ENCODE data around the gene GABBR2. TPM values are rescaled to one million over a fixed set of nuclear protein-coding genes. Genes with fewer than 3 reads are reported as not detected.

The GABBR2 gene
- total RNA-seq, 2 donors from 2014 or later = 1.2 to 1.3 TPM

DNA sequence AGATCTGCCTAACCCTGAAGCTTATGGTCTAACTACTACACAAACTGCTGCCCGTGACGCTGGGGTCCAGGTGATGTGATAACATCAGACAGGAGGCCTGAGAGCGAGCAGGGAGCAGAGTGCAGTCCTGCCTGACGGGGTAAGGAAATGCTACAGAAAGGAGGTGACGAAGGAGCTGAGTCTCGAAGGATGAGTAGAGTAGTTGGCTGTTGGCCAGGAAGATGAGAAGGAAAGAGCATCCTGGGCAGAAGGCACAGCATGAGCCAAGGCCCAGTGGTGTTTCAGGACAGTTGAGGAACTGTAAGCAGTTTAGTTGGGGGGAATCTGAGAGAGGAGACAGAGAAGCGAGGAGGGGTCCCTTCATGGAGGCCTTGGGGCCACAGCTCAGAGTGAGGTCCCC is 317.3 kb downstream of the GABBR2 start:
- Histone ChIP-seq H3K27me3 (ENCODE audit: control insufficient read depth, insufficient read depth, low read length, poor library complexity, severe bottlenecking) (no peaks in the 10 kb centered on the region), H3K36me3 (ENCODE audit: control insufficient read depth, insufficient read depth, low read length) (no peaks in the 10 kb centered on the region), H3K27ac (ENCODE audit: low read depth, low read length) (no peak overlapping the region), H3K4me3 (ENCODE audit: low read length) (no peak overlapping the region), H3K9ac (ENCODE audit: extremely low read depth, low read length, poor library complexity, severe bottlenecking) (no peak overlapping the region), H3K9me3 (ENCODE audit: control insufficient read depth, low read length) (no peaks in the 10 kb centered on the region), H3K4me1 (ENCODE audit: control insufficient read depth, insufficient read depth, low read length) (no peaks in the 10 kb centered on the region)
- TF ChIP-seq, protein P1, sequence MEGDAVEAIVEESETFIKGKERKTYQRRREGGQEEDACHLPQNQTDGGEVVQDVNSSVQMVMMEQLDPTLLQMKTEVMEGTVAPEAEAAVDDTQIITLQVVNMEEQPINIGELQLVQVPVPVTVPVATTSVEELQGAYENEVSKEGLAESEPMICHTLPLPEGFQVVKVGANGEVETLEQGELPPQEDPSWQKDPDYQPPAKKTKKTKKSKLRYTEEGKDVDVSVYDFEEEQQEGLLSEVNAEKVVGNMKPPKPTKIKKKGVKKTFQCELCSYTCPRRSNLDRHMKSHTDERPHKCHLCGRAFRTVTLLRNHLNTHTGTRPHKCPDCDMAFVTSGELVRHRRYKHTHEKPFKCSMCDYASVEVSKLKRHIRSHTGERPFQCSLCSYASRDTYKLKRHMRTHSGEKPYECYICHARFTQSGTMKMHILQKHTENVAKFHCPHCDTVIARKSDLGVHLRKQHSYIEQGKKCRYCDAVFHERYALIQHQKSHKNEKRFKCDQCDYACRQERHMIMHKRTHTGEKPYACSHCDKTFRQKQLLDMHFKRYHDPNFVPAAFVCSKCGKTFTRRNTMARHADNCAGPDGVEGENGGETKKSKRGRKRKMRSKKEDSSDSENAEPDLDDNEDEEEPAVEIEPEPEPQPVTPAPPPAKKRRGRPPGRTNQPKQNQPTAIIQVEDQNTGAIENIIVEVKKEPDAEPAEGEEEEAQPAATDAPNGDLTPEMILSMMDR (conservative IDR thresholded peaks at IDR 0.05) = no peak
- no peak overlapping the region for H3K4me3 Mint-ChIP-seq
- no peak for DNase-seq
- H3K27me3 Mint-ChIP-seq (ENCODE audit: insufficient read depth) = peaks cover 7% of the 10 kb centered on the region
- WGBS, 2 experiments (ENCODE audit: insufficient coverage in 1 of 2, insufficient read length in 1 of 2) = 94 to 100% methylated on average over 7 of the region's 7 CpGs
- H3K4me1 Mint-ChIP-seq = peaks cover 7% of the 10 kb centered on the region
- H3K9me3 Mint-ChIP-seq = no peaks in the 10 kb centered on the region
- no peaks in the 10 kb centered on the region for H3K36me3 Mint-ChIP-seq (ENCODE audit: low read depth)
- H3K27ac Mint-ChIP-seq = no peak overlapping the region

- TF ChIP-seq, protein P1 (conservative IDR thresholded peaks at IDR 0.05) = no peak
- Histone ChIP-seq H3K9ac (ENCODE audit: extremely low read depth, low read length, poor library complexity, severe bottlenecking) (no peak overlapping the region), H3K27me3 (ENCODE audit: control insufficient read depth, insufficient read depth, low read length, poor library complexity, severe bottlenecking) (no peaks in the 10 kb centered on the region), H3K4me1 (ENCODE audit: control insufficient read depth, insufficient read depth, low read length) (no peaks in the 10 kb centered on the region), H3K9me3 (ENCODE audit: control insufficient read depth, low read length) (no peaks in the 10 kb centered on the region), H3K36me3 (ENCODE audit: control insufficient read depth, insufficient read depth, low read length) (no peaks in the 10 kb centered on the region), H3K27ac (ENCODE audit: low read depth, low read length) (no peak overlapping the region), H3K4me3 (ENCODE audit: low read length) (no peak overlapping the region)
- no peak for DNase-seq
- 92 to 93% methylated on average over 2 to 3 of the region's 3 CpGs for WGBS, 2 experiments (ENCODE audit: insufficient coverage in 1 of 2, insufficient read length in 1 of 2)
- Mint-ChIP-seq H3K4me1 (peaks cover 7% of the 10 kb centered on the region), H3K27ac (no peak overlapping the region), H3K4me3 (no peak overlapping the region), H3K9me3 (no peaks in the 10 kb centered on the region), H3K36me3 (ENCODE audit: low read depth) (no peaks in the 10 kb centered on the region), H3K27me3 (ENCODE audit: insufficient read depth) (peaks cover 1% of the 10 kb centered on the region)
These were observed 323.0 kb downstream of the GABBR2 start for GRCh38 chr9:98385751-98386150.

- WGBS, 2 experiments (ENCODE audit: insufficient coverage in 1 of 2, insufficient read length in 1 of 2) = 56 to 75% methylated on average over 2 to 4 of the region's 4 CpGs
- Histone ChIP-seq H3K9me3 (ENCODE audit: control insufficient read depth, low read length) (no peaks in the 10 kb centered on the region), H3K27ac (ENCODE audit: low read depth, low read length) (no peak overlapping the region), H3K9ac (ENCODE audit: extremely low read depth, low read length, poor library complexity, severe bottlenecking) (no peak overlapping the region), H3K4me3 (ENCODE audit: low read length) (no peak overlapping the region), H3K36me3 (ENCODE audit: control insufficient read depth, insufficient read depth, low read length) (no peaks in the 10 kb centered on the region), H3K4me1 (ENCODE audit: control insufficient read depth, insufficient read depth, low read length) (no peaks in the 10 kb centered on the region), H3K27me3 (ENCODE audit: control insufficient read depth, insufficient read depth, low read length, poor library complexity, severe bottlenecking) (no peaks in the 10 kb centered on the region)
- no peak overlapping the region for H3K4me3 Mint-ChIP-seq
- H3K9me3 Mint-ChIP-seq = no peaks in the 10 kb centered on the region
- peak; percentile 56 for DNase-seq
- TF ChIP-seq, protein P1 (conservative IDR thresholded peaks at IDR 0.05) = peak; percentile 64
- no peaks in the 10 kb centered on the region for H3K36me3 Mint-ChIP-seq (ENCODE audit: low read depth)
- H3K27me3 Mint-ChIP-seq (ENCODE audit: insufficient read depth) = peaks cover 1% of the 10 kb centered on the region
- peaks cover 14% of the 10 kb centered on the region for H3K4me1 Mint-ChIP-seq
- H3K27ac Mint-ChIP-seq = no peak overlapping the region
These were observed 325.0 kb downstream of the GABBR2 start for GRCh38 chr9:98383758-98384157.
